HFFc6 (cell line): ENCODE measurements around the gene AKAP1. TPM values are rescaled to one million over a fixed set of nuclear protein-coding genes. Genes with fewer than 3 reads are reported as not detected.
A peak's percentile ranks its signal among the peaks of the same experiment; 100 is the strongest.

Experiments used
- DNase-seq: peaks from one replicate; pipeline ENCODE4 v3.0.0-alpha.2; 2018
- H3K27ac Mint-ChIP-seq: 2 replicates; pipeline ENCODE4 v1.8.0; 2020; ENCODE audit warnings: mild to moderate bottlenecking, mixed read lengths
- H3K27me3 Mint-ChIP-seq: 2 replicates; pipeline ENCODE4 v1.8.0; 2021; ENCODE audit warnings: mild to moderate bottlenecking, moderate library complexity, mixed read lengths; ENCODE audit not compliant: insufficient read depth
- H3K36me3 Mint-ChIP-seq: 2 replicates; pipeline ENCODE4 v1.8.0; 2021; ENCODE audit warnings: low read depth, mixed read lengths
- H3K4me1 Mint-ChIP-seq: 2 replicates; pipeline ENCODE4 v1.8.0; 2020; ENCODE audit warnings: low read depth, mixed read lengths
- H3K4me3 Mint-ChIP-seq: 2 replicates; pipeline ENCODE4 v1.8.0; 2020; ENCODE audit warnings: mild to moderate bottlenecking, moderate library complexity, mixed read lengths
- H3K9me3 Mint-ChIP-seq: 2 replicates; pipeline ENCODE4 v1.8.0; 2020; ENCODE audit warnings: mild to moderate bottlenecking, mixed read lengths
- CTCF ChIP-seq: fragments of 200-600 bp; sonication (generic); IDR thresholded peaks from 2 replicates; pipeline ENCODE4 v1.5.0; 2021; ENCODE audit warnings: antibody characterized with exemption, mild to moderate bottlenecking
- total RNA-seq, 6 experiments: library from RNA; stranded (reverse); fragmentation: NEBNext Ultra II Directional; extraction: Animal tissue kit (Norgen Biotek cat#: 25700); gene quantifications; 2 replicates in 1 of 6; 3 replicates in 5 of 6; pipeline ENCODE4 v1.2.3, GENCODE V29; 2021

Gene AKAP1
- total RNA-seq, 6 experiments from 2014 or later, result 9.7 to 12.6 (median 10.7) TPM

DNA sequence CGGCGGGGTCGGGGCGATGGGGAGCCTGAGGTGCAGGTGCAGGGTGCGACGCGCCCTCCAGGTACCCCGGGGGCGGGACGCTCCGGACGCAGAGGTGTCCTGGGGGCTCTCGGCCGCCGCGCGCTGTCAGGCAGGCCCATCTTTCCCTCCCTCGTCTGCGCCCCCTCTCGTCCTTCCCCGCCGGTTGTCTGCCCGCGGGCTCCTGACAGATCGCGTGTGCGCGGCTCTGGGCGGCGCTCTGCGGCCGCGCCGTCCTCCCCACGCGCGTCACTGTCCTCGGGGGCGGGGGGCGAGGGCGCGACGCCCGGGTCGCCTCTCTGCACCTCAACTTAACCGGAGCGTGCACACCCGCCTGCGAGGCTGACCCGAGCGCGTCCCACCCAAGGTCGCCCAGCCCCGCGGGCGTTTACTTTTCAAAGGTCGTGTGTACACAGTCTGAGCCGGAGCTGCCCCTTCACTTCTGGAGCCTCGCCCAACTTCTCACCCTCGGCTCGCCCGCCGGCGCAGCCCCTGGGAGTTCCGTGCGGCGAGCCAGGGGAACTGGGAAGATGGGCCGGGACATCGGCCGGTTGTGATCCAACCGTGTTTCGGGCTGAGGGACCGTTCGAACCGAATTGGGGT, 512 bp downstream of the AKAP1 start:
- no peak; the same call in none of the 2 replicates for TF ChIP-seq CTCF
- Mint-ChIP-seq H3K27me3 (peaks cover 1% of the 10 kb centered on the region), H3K4me3 (peak overlapping the region; percentile 88), H3K36me3 (no peaks in the 10 kb centered on the region), H3K9me3 (no peaks in the 10 kb centered on the region), H3K4me1 (peaks cover 31% of the 10 kb centered on the region), H3K27ac (no peak overlapping the region; the same call in 1 of the 2 replicates)
- DNase-seq, result peak; percentile 19

DNA sequence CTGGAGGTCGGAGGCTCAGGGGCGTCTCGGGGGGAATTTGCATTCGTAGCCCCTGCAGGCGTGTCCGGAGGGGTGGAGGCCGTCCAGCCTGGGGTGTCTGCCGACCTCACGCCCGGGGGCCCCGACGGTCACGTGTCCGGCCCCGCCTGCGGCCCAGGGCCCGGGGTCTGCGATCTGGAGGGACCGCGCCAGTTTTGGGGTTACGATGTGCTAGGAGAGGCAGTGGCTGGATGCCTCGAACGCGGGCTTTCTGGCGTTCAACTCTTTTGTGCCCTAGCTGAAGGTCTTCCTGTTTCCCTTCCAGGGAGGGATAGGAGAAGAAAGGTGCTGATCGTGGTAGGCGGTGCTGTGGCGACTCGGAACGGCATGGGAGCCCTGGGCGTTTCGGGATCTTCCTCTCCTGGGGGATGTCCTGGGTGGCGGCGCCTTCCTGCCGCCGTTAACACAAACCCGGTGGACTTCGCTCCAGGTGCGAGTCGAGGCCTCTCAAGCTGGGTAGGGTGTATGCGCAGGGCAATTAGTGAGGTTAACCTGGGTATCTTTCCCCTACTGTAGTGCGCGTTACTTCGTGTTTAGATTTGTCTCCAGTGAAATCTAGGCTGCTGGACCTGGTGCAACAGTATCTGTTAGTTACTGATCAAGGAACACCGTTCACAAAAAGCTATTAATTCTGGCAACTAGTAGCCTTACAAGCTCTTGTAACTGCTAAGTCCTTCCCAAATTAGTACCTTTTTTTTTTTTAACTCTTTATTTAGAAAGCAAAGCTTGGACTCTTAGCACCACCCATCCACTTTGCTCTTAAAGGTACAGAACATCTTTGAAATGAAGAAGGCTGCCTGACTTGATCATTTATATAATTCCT, 1.3 kb downstream of the AKAP1 start:
- peak; percentile 12 for DNase-seq
- peak overlapping the region; percentile 88 for H3K4me3 Mint-ChIP-seq
- H3K27me3 Mint-ChIP-seq, result peaks cover 1% of the 10 kb centered on the region
- peaks cover 29% of the 10 kb centered on the region for H3K4me1 Mint-ChIP-seq
- H3K27ac Mint-ChIP-seq, result peak overlapping the region; percentile 50
- no peaks in the 10 kb centered on the region for H3K36me3 Mint-ChIP-seq
- H3K9me3 Mint-ChIP-seq, result no peaks in the 10 kb centered on the region
- no peak for TF ChIP-seq CTCF

DNA sequence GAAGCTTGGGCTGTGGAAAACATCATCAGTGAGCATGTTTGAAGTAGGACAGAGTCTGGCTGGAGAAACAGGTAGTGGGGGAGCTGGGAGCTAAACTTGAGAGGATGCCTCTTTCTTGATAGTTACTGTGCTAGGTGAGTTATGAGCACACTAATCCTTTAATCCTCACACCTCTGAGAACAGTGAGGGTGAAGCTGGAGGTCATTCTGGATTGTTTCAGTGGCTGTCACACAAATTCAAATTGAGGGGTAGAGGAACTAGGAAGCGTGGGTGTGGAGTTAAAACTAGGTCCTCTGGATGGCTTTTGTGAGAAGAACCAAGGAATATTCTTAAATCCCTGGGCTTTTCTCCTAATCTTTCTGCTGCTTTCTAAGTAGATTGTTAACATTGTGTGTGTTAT, 3.3 kb downstream of the AKAP1 start:
- H3K27me3 Mint-ChIP-seq, result peaks cover 1% of the 10 kb centered on the region
- no peaks in the 10 kb centered on the region for H3K9me3 Mint-ChIP-seq
- no peak for TF ChIP-seq CTCF
- H3K4me3 Mint-ChIP-seq, result no peak overlapping the region
- no peak for DNase-seq
- H3K36me3 Mint-ChIP-seq, result no peaks in the 10 kb centered on the region
- peaks cover 22% of the 10 kb centered on the region for H3K4me1 Mint-ChIP-seq
- H3K27ac Mint-ChIP-seq, result no peak overlapping the region

GRCh38 chr17:57089391-57089790, 4.3 kb downstream of the AKAP1 start:
- TF ChIP-seq CTCF, result no peak
- peaks cover 18% of the 10 kb centered on the region for H3K4me1 Mint-ChIP-seq
- H3K9me3 Mint-ChIP-seq, result no peaks in the 10 kb centered on the region
- H3K27ac Mint-ChIP-seq, result no peak overlapping the region
- peaks cover 1% of the 10 kb centered on the region for H3K27me3 Mint-ChIP-seq
- no peak overlapping the region for H3K4me3 Mint-ChIP-seq
- H3K36me3 Mint-ChIP-seq, result no peaks in the 10 kb centered on the region
- DNase-seq, result no peak

- no peak overlapping the region for H3K4me3 Mint-ChIP-seq
- TF ChIP-seq CTCF, result no peak
- H3K9me3 Mint-ChIP-seq, result no peaks in the 10 kb centered on the region
- H3K4me1 Mint-ChIP-seq, result peaks cover 18% of the 10 kb centered on the region
- peaks cover 1% of the 10 kb centered on the region for H3K27me3 Mint-ChIP-seq
- H3K27ac Mint-ChIP-seq, result no peak overlapping the region
- H3K36me3 Mint-ChIP-seq, result no peaks in the 10 kb centered on the region
- DNase-seq, result peak; percentile 28
These were observed 5.6 kb downstream of the AKAP1 start for GRCh38 chr17:57090560-57091185.
